Tibial nerve (tissue), 4 donors: ENCODE measurements around the gene FADS2. TPM values are rescaled to one million over a fixed set of nuclear protein-coding genes. Genes with fewer than 3 reads are reported as not detected.
A peak's percentile ranks its signal among the peaks of the same experiment; 100 is the strongest.

Experiments
- DNase-seq, 2 donors: peaks; one replicate each; pipeline ENCODE4 v3.0.0-alpha.2; 2019; ENCODE audit warnings: low spot score in 2 of 2
- H3K27ac ChIP-seq, 4 donors: fragments of 200-600 bp; sonication (generic) in 3 of 4; one replicate each; pipeline ENCODE4 v1.5.1; 2017 to 2019; ENCODE audit warnings: mild to moderate bottlenecking in 1 of 4
- H3K27me3 ChIP-seq, 2 donors: fragments of 200-600 bp; sonication (generic) in 1 of 2; one replicate each; pipeline versions ENCODE4 v1.5.1 to v1.6.0; 2017 to 2019
- H3K36me3 ChIP-seq, 3 donors: fragments of 200-600 bp; sonication (generic); one replicate each; pipeline ENCODE4 v1.5.1; 2018 to 2019
- H3K4me1 ChIP-seq, 4 donors: fragments of 200-600 bp; sonication (generic) in 3 of 4; one replicate each; pipeline ENCODE4 v1.5.1; 2017 to 2019
- H3K4me3 ChIP-seq, 4 donors: fragments of 200-600 bp; sonication (generic) in 3 of 4; one replicate each; pipeline ENCODE4 v1.5.1; 2017 to 2019; ENCODE audit warnings: mild to moderate bottlenecking in 1 of 4, moderate library complexity in 1 of 4
- H3K9me3 ChIP-seq, 4 donors: fragments of 200-600 bp; sonication (generic) in 3 of 4; one replicate each; pipeline ENCODE4 v1.5.1; 2017 to 2019
- EP300 ChIP-seq, 2 donors: sonication (generic); formaldehyde crosslinking; IDR thresholded peaks; one replicate each; pipeline ENCODE4 v1.6.1; 2017; ENCODE audit warnings: antibody characterized with exemption in 2 of 2, mild to moderate bottlenecking in 1 of 2
- POLR2A ChIP-seq, 2 donors: fragments of 450-650 bp; IDR thresholded peaks; one replicate each; pipeline ENCODE4 v1.6.1; 2017; ENCODE audit warnings: antibody characterized with exemption in 2 of 2, mild to moderate bottlenecking in 2 of 2, moderate library complexity in 2 of 2
- WGBS, 2 donors: methylation state at CpG; one replicate each; pipeline ENCODE4 v1.1.5; 2018; 5-methylcytosine and 5-hydroxymethylcytosine counted together
- total RNA-seq, 4 donors: library from RNA; depleted of rRNA; stranded (reverse); fragments of >200 nt; gene quantifications; one replicate each; pipeline ENCODE4 v1.1.0, GENCODE V29; 2016
- TF ChIP-seq, protein P1 (sequence below), 5 experiments: fragments of 200-600 bp in 3 of 5; fragments of 450-650 bp in 2 of 5; sonication (generic) in 3 of 5; IDR thresholded peaks; one replicate each; pipeline ENCODE4 v1.5.1; 2016 to 2019; ENCODE audit warnings: antibody characterized with exemption in 5 of 5, mild to moderate bottlenecking in 3 of 5, moderate library complexity in 2 of 5

FADS2 gene
- total RNA-seq, 4 donors from 2014 or later = 17.4 to 59.2 (median 32.7) TPM

DNA sequence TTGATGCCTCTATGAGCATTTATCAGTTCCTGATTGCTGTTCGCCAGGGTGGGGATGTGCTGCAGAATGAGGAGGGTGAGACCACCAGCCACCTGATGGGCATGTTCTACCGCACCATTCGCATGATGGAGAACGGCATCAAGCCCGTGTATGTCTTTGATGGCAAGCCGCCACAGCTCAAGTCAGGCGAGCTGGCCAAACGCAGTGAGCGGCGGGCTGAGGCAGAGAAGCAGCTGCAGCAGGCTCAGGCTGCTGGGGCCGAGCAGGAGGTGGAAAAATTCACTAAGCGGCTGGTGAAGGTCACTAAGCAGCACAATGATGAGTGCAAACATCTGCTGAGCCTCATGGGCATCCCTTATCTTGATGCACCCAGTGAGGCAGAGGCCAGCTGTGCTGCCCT is 32.6 kb upstream of the FADS2 start:
- no peak for DNase-seq
- no peaks in the 10 kb centered on the region for H3K9me3 ChIP-seq
- peaks cover 0 to 15% (median 0%) of the 10 kb centered on the region in 3 donors for H3K36me3 ChIP-seq
- peaks cover 0 to 37% (median 21%) of the 10 kb centered on the region in 4 donors for H3K4me1 ChIP-seq
- WGBS, 2 donors = 77 to 84% methylated on average over 12 of the region's 12 CpGs
- no peak overlapping the region for H3K4me3 ChIP-seq
- H3K27ac ChIP-seq = no peak overlapping the region
- no peak for TF ChIP-seq POLR2A (IDR thresholded peaks at IDR 0.05)
- H3K27me3 ChIP-seq = no peaks in the 10 kb centered on the region

DNA sequence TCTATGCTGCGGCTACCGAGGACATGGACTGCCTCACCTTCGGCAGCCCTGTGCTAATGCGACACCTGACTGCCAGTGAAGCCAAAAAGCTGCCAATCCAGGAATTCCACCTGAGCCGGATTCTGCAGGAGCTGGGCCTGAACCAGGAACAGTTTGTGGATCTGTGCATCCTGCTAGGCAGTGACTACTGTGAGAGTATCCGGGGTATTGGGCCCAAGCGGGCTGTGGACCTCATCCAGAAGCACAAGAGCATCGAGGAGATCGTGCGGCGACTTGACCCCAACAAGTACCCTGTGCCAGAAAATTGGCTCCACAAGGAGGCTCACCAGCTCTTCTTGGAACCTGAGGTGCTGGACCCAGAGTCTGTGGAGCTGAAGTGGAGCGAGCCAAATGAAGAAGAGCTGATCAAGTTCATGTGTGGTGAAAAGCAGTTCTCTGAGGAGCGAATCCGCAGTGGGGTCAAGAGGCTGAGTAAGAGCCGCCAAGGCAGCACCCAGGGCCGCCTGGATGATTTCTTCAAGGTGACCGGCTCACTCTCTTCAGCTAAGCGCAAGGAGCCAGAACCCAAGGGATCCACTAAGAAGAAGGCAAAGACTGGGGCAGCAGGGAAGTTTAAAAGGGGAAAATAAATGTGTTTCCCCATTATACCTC is 32.1 kb upstream of the FADS2 start:
- Histone ChIP-seq H3K27me3 (no peaks in the 10 kb centered on the region), H3K27ac (no peak overlapping the region), H3K4me3 (no peak overlapping the region), H3K36me3 (peaks cover 0 to 16% (median 0%) of the 10 kb centered on the region in 3 donors), H3K4me1 (peaks cover 0 to 32% (median 18%) of the 10 kb centered on the region in 4 donors), H3K9me3 (no peaks in the 10 kb centered on the region)
- DNase-seq = no peak
- 88 to 94% methylated on average over 18 of the region's 18 CpGs for WGBS, 2 donors
- TF ChIP-seq, protein P1, sequence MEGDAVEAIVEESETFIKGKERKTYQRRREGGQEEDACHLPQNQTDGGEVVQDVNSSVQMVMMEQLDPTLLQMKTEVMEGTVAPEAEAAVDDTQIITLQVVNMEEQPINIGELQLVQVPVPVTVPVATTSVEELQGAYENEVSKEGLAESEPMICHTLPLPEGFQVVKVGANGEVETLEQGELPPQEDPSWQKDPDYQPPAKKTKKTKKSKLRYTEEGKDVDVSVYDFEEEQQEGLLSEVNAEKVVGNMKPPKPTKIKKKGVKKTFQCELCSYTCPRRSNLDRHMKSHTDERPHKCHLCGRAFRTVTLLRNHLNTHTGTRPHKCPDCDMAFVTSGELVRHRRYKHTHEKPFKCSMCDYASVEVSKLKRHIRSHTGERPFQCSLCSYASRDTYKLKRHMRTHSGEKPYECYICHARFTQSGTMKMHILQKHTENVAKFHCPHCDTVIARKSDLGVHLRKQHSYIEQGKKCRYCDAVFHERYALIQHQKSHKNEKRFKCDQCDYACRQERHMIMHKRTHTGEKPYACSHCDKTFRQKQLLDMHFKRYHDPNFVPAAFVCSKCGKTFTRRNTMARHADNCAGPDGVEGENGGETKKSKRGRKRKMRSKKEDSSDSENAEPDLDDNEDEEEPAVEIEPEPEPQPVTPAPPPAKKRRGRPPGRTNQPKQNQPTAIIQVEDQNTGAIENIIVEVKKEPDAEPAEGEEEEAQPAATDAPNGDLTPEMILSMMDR (IDR thresholded peaks at IDR 0.05) = no peak
- TF ChIP-seq POLR2A (IDR thresholded peaks at IDR 0.05) = no peak

DNA sequence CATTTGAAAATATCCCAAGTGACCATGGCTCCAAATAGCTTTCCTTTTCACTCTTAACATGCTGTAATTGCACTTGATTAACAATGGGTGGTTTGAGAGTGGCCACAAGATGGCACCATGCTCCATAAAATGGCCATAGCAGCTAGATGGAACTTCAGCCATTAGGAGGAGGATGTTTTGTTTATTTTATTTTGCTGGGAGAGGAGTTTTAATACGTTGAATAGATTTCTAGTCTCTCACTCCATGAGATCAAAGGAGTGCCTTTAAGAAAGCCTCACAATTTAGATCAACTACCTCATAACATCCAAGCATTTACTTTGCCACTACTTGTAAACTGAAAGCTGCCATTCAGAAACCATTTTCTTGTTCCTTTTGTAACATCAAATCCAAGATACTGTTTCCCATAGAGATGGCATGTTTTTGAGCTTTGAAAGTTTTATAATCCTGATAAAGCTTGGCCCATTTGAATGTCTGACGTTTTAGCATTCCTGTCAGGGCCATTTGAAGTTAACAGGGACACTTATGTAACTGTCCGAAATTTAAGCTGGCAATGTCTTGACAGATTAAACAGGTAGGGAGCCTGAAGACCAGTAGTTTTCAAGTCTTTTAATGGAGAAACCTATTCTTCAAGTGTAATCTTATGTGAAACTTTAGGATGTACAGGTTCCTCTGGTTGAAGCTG is 30.7 kb upstream of the FADS2 start:
- TF ChIP-seq, protein P1 (IDR thresholded peaks at IDR 0.05) = peak; percentile 71 to 94 (median 75)
- TF ChIP-seq POLR2A (IDR thresholded peaks at IDR 0.05) (no peak), EP300 (IDR thresholded peaks at IDR 0.05) (peak in 1 of 2 donors; percentile 55)
- Histone ChIP-seq H3K27me3 (no peaks in the 10 kb centered on the region), H3K4me3 (no peak overlapping the region), H3K9me3 (no peaks in the 10 kb centered on the region), H3K4me1 (peaks cover 0 to 23% (median 9%) of the 10 kb centered on the region in 4 donors), H3K36me3 (peaks cover 0 to 29% (median 0%) of the 10 kb centered on the region in 3 donors), H3K27ac (peak overlapping the region; percentile 46 to 82 (median 57))
- WGBS, 2 donors = 27 to 36% methylated on average over 3 of the region's 3 CpGs
- peak; percentile 68 to 90 for DNase-seq

DNA sequence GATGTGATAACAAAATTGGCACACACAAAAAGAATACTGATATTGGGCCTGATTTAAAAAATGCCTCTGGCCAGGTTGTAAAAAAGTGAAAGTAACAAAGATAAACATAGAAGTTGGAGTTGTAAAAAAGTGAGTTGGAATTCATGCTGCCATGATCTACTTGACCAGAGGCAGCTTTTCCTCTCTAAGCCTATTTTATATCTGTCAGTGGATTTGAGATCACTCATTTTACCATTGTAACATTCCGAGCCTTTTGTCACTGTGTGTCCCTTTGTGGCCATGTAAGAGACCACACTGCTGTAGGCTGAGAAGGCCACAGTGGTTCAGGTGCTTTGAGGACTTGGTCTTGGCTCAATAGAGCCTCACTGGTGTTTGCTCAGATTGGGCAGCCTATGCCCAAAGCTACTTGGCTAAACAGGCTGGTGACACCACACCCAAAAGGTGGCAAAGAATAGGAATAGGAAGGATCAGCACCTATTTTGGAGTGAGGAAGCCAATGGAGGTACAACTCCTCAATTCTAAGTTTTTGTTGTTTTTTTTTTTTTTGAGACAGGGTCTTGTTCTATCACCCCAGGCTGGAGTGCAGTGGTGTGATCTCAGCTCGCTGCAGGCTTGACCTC is 28.3 kb upstream of the FADS2 start:
- H3K27ac ChIP-seq = no peak overlapping the region
- H3K4me1 ChIP-seq = peaks cover 0 to 10% (median 0%) of the 10 kb centered on the region in 4 donors
- no peak for TF ChIP-seq POLR2A (IDR thresholded peaks at IDR 0.05)
- TF ChIP-seq, protein P1 (IDR thresholded peaks at IDR 0.05) = no peak
- TF ChIP-seq EP300 (IDR thresholded peaks at IDR 0.05) = no peak
- DNase-seq = no peak
- H3K27me3 ChIP-seq = no peaks in the 10 kb centered on the region
- 89 to 93% methylated on average over 2 of the region's 2 CpGs for WGBS, 2 donors
- H3K4me3 ChIP-seq = no peak overlapping the region
- H3K9me3 ChIP-seq = no peaks in the 10 kb centered on the region
- H3K36me3 ChIP-seq = peaks cover 0 to 52% (median 4%) of the 10 kb centered on the region in 3 donors

DNA sequence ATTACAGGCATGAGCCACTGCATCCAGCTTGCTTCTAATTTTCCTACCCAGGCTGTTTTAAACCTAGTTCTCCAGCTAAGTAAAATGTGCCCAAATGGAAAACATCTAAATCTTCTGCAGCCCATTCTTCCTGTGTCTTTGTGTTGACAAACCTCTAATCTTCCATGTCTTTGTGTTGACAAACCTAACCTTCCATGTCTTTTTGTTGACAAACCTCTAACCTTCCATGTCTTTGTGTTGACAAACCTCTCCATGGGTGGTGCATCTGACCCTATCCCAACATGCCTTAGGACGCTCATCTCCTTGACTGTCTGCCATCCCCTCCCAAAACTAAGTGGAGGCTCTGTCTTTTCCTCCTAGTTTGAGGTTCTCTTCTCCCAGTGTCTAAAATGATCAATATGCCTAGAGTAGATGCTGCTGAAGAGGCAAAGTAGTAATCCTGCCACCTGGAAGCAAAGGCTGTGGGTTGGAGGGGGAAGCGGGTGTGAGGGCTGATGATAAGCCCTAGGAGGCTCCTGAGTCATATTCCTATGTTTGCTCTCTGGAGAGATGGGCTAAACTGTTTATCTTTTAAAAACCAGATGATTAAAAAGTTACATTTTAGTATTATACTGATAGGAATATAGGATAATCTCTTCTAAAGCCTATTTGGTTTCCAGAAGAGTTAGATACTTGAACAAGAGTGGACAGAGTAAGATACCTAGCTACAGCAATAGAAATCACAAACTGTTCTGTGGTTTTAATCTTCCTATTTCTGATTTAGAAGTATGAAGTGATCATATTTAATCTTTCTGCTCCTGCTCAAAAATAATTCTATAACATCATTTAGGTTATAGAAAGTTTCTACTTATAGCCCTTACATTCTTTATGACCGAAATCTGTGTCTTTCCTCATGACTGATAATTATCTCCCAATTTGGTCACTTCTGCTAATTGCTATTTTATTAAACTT is 27.5 kb upstream of the FADS2 start:
- H3K27ac ChIP-seq = no peak overlapping the region
- WGBS, 2 donors = 79 to 82% methylated on average over 3 of the region's 3 CpGs
- no peak for DNase-seq
- H3K36me3 ChIP-seq = peaks cover 0 to 56% (median 4%) of the 10 kb centered on the region in 3 donors
- no peak overlapping the region for H3K4me3 ChIP-seq
- H3K27me3 ChIP-seq = no peaks in the 10 kb centered on the region
- TF ChIP-seq POLR2A (IDR thresholded peaks at IDR 0.05) (no peak), EP300 (IDR thresholded peaks at IDR 0.05) (no peak)
- TF ChIP-seq, protein P1 (IDR thresholded peaks at IDR 0.05) = no peak
- no peaks in the 10 kb centered on the region for H3K9me3 ChIP-seq
- peaks cover 0 to 10% (median 0%) of the 10 kb centered on the region in 4 donors for H3K4me1 ChIP-seq
